H1 (cell line): ENCODE data around the gene POLG. TPM values are rescaled to one million over a fixed set of nuclear protein-coding genes. Genes with fewer than 3 reads are reported as not detected.

ENCODE experiments used
- ASH2L ChIP-seq: fragments of 200-600, 300-600 bp; sonication (generic); IDR thresholded peaks from one replicate; pipeline ENCODE4 v1.7.1; 2017; ENCODE audit warnings: low read length
- ATF3 ChIP-seq: IDR thresholded peaks from 2 replicates; pipeline ENCODE4 v1.6.1; 2011; ENCODE audit warnings: low read depth, mild to moderate bottlenecking, low read length; ENCODE audit not compliant: insufficient read depth
- BCL11A ChIP-seq, 2 experiments: IDR thresholded peaks; one replicate each; pipeline ENCODE4 v1.6.1; 2011; ENCODE audit warnings: low read depth in 2 of 2, low read length in 2 of 2, mild to moderate bottlenecking in 2 of 2
- BRCA1 ChIP-seq: IDR thresholded peaks from 2 replicates; pipeline ENCODE4 v1.6.1; 2012; ENCODE audit warnings: low read depth, low read length, improper control_type of control experiment
- CBX8 ChIP-seq: fragments of 300-800, 300-1000 bp; sonication (generic); IDR thresholded peaks from 2 replicates; pipeline ENCODE4 v1.7.1; 2016; ENCODE audit warnings: low read depth, low read length, borderline replicate concordance
- CTBP2 ChIP-seq: IDR thresholded peaks from 2 replicates; pipeline ENCODE4 v1.7.0; 2011; ENCODE audit warnings: borderline replicate concordance, mild to moderate bottlenecking, moderate library complexity, mixed read lengths, low read length; ENCODE audit not compliant: insufficient read depth, insufficient read length
- E2F6 ChIP-seq: IDR thresholded peaks from 2 replicates; pipeline ENCODE4 v1.6.1; 2012; ENCODE audit warnings: inconsistent platforms
- EZH2 ChIP-seq: fragments of 200-600 bp; sonication (generic); IDR thresholded peaks from 2 replicates; pipeline ENCODE4 v1.7.1; 2012; ENCODE audit warnings: low read depth, mild to moderate bottlenecking, moderate library complexity, low read length, inconsistent platforms; ENCODE audit not compliant: severe bottlenecking
- GTF2F1 ChIP-seq: IDR thresholded peaks from 2 replicates; pipeline ENCODE4 v1.6.1; 2012; ENCODE audit warnings: low read depth, low read length, improper control_type of control experiment, borderline replicate concordance
- KDM4A ChIP-seq: IDR thresholded peaks from one replicate; pipeline ENCODE4 v1.7.1; 2012; ENCODE audit warnings: low read depth, mild to moderate bottlenecking, moderate library complexity, low read length, inconsistent platforms; ENCODE audit not compliant: severe bottlenecking
- NANOG ChIP-seq: IDR thresholded peaks from 2 replicates; pipeline ENCODE4 v1.6.1; 2011; ENCODE audit warnings: low read length, low read depth, mild to moderate bottlenecking, inconsistent platforms; ENCODE audit not compliant: insufficient read depth, poor library complexity, severe bottlenecking
- RAD21 ChIP-seq, 2 experiments: IDR thresholded peaks in 1 of 2; conservative IDR thresholded peaks in 1 of 2; 2 replicates each; pipeline ENCODE4 v1.6.1; 2011; ENCODE audit warnings: low read depth in 2 of 2, low read length in 2 of 2, improper control_type of control experiment in 1 of 2, inconsistent platforms in 1 of 2, mild to moderate bottlenecking in 1 of 2, moderate library complexity in 1 of 2
- SIRT6 ChIP-seq: IDR thresholded peaks from one replicate; pipeline ENCODE4 v1.7.1; 2012; ENCODE audit warnings: low read length, inconsistent platforms
- SP4 ChIP-seq: IDR thresholded peaks from 2 replicates; pipeline ENCODE4 v1.6.1; 2012; ENCODE audit warnings: low read length, inconsistent platforms
- SUZ12 ChIP-seq: fragments of 200-600 bp; sonication (generic); IDR thresholded peaks from 2 replicates; pipeline ENCODE4 v1.6.1; 2012; ENCODE audit warnings: mild to moderate bottlenecking, inconsistent platforms, low read length, moderate library complexity, mixed read lengths
- TCF12 ChIP-seq: IDR thresholded peaks from 2 replicates; pipeline ENCODE4 v1.6.1; 2011; ENCODE audit warnings: low read depth, mild to moderate bottlenecking, low read length
- ZNF274 ChIP-seq: IDR thresholded peaks from 2 replicates; pipeline ENCODE4 v1.7.0; 2012; ENCODE audit warnings: low read length, borderline replicate concordance; ENCODE audit errors: extremely low read depth
- polyA plus RNA-seq, 7 experiments: library from polyadenylated mRNA; depleted of rRNA in 3 of 7; stranded (reverse) in 5 of 7; unstranded in 2 of 7; fragments of >200 nt in 5 of 7; fragments of 200-250 nt in 2 of 7; gene quantifications; 1 replicate in 5 of 7; 2 replicates in 1 of 7; 4 replicates in 1 of 7; pipeline versions ENCODE4 v1.2.1 to v1.2.3, GENCODE V29; 2011 to 2013; ENCODE audit warnings: missing spikeins in 2 of 7, mixed read lengths in 2 of 7
- total RNA-seq: library from RNA; stranded (reverse); fragmentation: NEBNext Ultra II Directional; extraction: Animal tissue kit (Norgen Biotek cat#: 25700); gene quantifications from 2 replicates; pipeline ENCODE4 v1.2.1, GENCODE V29; 2021

Gene POLG
- total and polyA plus RNA-seq, 2 of the 8 experiments (the other 6 are each of a cell fraction or from before 2014, with no cell fraction given) = 14.8 to 52.3 TPM

GRCh38 chr15:89367485-89368451 lies 33.1 kb upstream of the POLG start (continued):
- TF ChIP-seq SP4 (no peak), EZH2 (peak; percentile 33), E2F6 (peak; percentile 98), GTF2F1 (no peak), NANOG (peak; percentile 7), SIRT6 (no peak), KDM4A (peak; percentile 65), CBX8 (no peak), TCF12 (no peak), ASH2L (peak; percentile 42), ZNF274 (no peak), BCL11A (IDR thresholded peaks at IDR 0.05; ENCODE audit: low read depth in 2 of 2, low read length in 2 of 2) (no peak), BRCA1 (no peak), RAD21 (IDR thresholded peaks at IDR 0.05 in 1 of 2, conservative IDR thresholded peaks at IDR 0.05 in 1 of 2; ENCODE audit: low read depth in 2 of 2, low read length in 2 of 2) (no peak), SUZ12 (peak; percentile 47), ATF3 (no peak), CTBP2 (peak; percentile 36)
